ENCODE data around the gene BTBD7. TPM values are rescaled to one million over a fixed set of nuclear protein-coding genes. Genes with fewer than 3 reads are reported as not detected.
A peak's percentile ranks its signal among the peaks of the same experiment; 100 is the strongest.

Gene BTBD7
- total and polyA plus RNA-seq, 2 donors (not counting 1 experiment from before 2014, with no cell fraction given), result 8.1 to 48.6 TPM

- ChIA-PET POLR2A (no interaction called here), CTCF (interaction anchor here (0.7 to 1.0 kb wide), 2 partner anchors 10 to 17 kb away, joined by 3 to 4 read pairs; no protein-coding TSS in a partner anchor)
- Histone ChIP-seq H3K27ac (ENCODE audit: low read length in 2 of 2) (no peak overlapping the region), H3K4me2 (replicated peaks; ENCODE audit: low read depth, low read length, poor library complexity, severe bottlenecking) (no peak overlapping the region), H2AFZ (ENCODE audit: insufficient read depth, low read depth, low read length, poor library complexity, severe bottlenecking) (no peak overlapping the region), H3K4me1 (ENCODE audit: control insufficient read depth in 2 of 2, insufficient read depth in 2 of 2, low read length in 2 of 2) (peaks cover 0 to 5% of the 10 kb centered on the region in 2 donors), H3K4me3 (ENCODE audit: control extremely low read depth in 1 of 5, extremely low read depth in 1 of 5, insufficient read depth in 1 of 5, low read depth in 2 of 5, low read length in 4 of 5) (no peak overlapping the region), H3K36me3 (replicated peaks in 1 of 2; ENCODE audit: control extremely low read depth in 1 of 2, control insufficient read depth in 1 of 2, extremely low read depth in 1 of 2, insufficient read depth in 2 of 2, low read length in 1 of 2) (no peaks in the 10 kb centered on the region), H3K27me3 (replicated peaks in 1 of 4; ENCODE audit: control extremely low read depth in 1 of 4, control insufficient read depth in 3 of 4, insufficient read depth in 4 of 4, low read length in 3 of 4) (no peaks in the 10 kb centered on the region), H3K79me2 (ENCODE audit: control insufficient read depth, insufficient read depth, low read length) (no peaks in the 10 kb centered on the region), H3K9me3 (ENCODE audit: control extremely low read depth in 1 of 3, control insufficient read depth in 2 of 3, insufficient read depth in 1 of 3, low read length in 2 of 3) (peaks cover 0 to 12% (median 1%) of the 10 kb centered on the region in 3 donors), H3K9ac (ENCODE audit: low read length) (no peak overlapping the region), H4K20me1 (ENCODE audit: control insufficient read depth, insufficient read depth, low read length, poor library complexity, severe bottlenecking) (no peaks in the 10 kb centered on the region)
- intact Hi-C loops (cut with micrococcal nuclease), result no loop called here
- no peak for DNase-seq
- Mint-ChIP-seq H3K27ac (no peak overlapping the region), H3K4me1 (peaks cover 9% of the 10 kb centered on the region), H3K9me3 (ENCODE audit: insufficient read depth) (no peaks in the 10 kb centered on the region), H3K4me3 (no peak overlapping the region), H3K27me3 (no peaks in the 10 kb centered on the region)
- ATAC-seq (ENCODE audit: low read depth), result no peak
- 94% methylated on average over 4 of the region's 5 CpGs for WGBS (ENCODE audit: insufficient coverage)
- TF ChIP-seq EZH2 (IDR thresholded peaks at IDR 0.05; ENCODE audit: borderline replicate concordance, insufficient read depth, low read depth, low read length, poor library complexity, severe bottlenecking) (no peak), CTCF (IDR thresholded peaks at IDR 0.05) (no peak)
Measured at GRCh38 chr14:93348292-93348691, 15.5 kb upstream of the BTBD7 start.

GRCh38 chr14:93347850-93348249, 15.0 kb upstream of the BTBD7 start:
- Histone ChIP-seq H3K79me2 (ENCODE audit: control insufficient read depth, insufficient read depth, low read length) (no peaks in the 10 kb centered on the region), H2AFZ (ENCODE audit: insufficient read depth, low read depth, low read length, poor library complexity, severe bottlenecking) (no peak overlapping the region), H3K9me3 (ENCODE audit: control extremely low read depth in 1 of 3, control insufficient read depth in 2 of 3, insufficient read depth in 1 of 3, low read length in 2 of 3) (peaks cover 0 to 12% (median 1%) of the 10 kb centered on the region in 3 donors), H3K36me3 (replicated peaks in 1 of 2; ENCODE audit: control extremely low read depth in 1 of 2, control insufficient read depth in 1 of 2, extremely low read depth in 1 of 2, insufficient read depth in 2 of 2, low read length in 1 of 2) (no peaks in the 10 kb centered on the region), H4K20me1 (ENCODE audit: control insufficient read depth, insufficient read depth, low read length, poor library complexity, severe bottlenecking) (no peaks in the 10 kb centered on the region), H3K4me1 (ENCODE audit: control insufficient read depth in 2 of 2, insufficient read depth in 2 of 2, low read length in 2 of 2) (peaks cover 0 to 5% of the 10 kb centered on the region in 2 donors), H3K4me2 (replicated peaks; ENCODE audit: low read depth, low read length, poor library complexity, severe bottlenecking) (no peak overlapping the region), H3K4me3 (ENCODE audit: control extremely low read depth in 1 of 5, extremely low read depth in 1 of 5, insufficient read depth in 1 of 5, low read depth in 2 of 5, low read length in 4 of 5) (peak overlapping the region in 1 of 5 experiments; percentile 10), H3K9ac (ENCODE audit: low read length) (no peak overlapping the region), H3K27ac (ENCODE audit: low read length in 2 of 2) (no peak overlapping the region), H3K27me3 (replicated peaks in 1 of 4; ENCODE audit: control extremely low read depth in 1 of 4, control insufficient read depth in 3 of 4, insufficient read depth in 4 of 4, low read length in 3 of 4) (no peaks in the 10 kb centered on the region)
- intact Hi-C loops (cut with micrococcal nuclease), result no loop called here
- CTCF ChIA-PET, result interaction anchor here (0.7 to 1.0 kb wide), 2 partner anchors 9 to 16 kb away, joined by 3 to 4 read pairs; no protein-coding TSS in a partner anchor
- TF ChIP-seq EZH2 (IDR thresholded peaks at IDR 0.05; ENCODE audit: borderline replicate concordance, insufficient read depth, low read depth, low read length, poor library complexity, severe bottlenecking) (no peak), CTCF (IDR thresholded peaks at IDR 0.05) (no peak)
- peaks cover 1% of the 10 kb centered on the region for H3K9me3 Mint-ChIP-seq (ENCODE audit: insufficient read depth)
- POLR2A ChIA-PET, result no interaction called here
- 32% methylated on average over 5 of the region's 8 CpGs for WGBS (ENCODE audit: insufficient coverage)
- H3K4me3 Mint-ChIP-seq, result no peak overlapping the region
- no peaks in the 10 kb centered on the region for H3K27me3 Mint-ChIP-seq
- DNase-seq, result no peak
- peaks cover 9% of the 10 kb centered on the region for H3K4me1 Mint-ChIP-seq
- ATAC-seq (ENCODE audit: low read depth), result no peak
- no peak overlapping the region for H3K27ac Mint-ChIP-seq
